Endothelial cell of umbilical vein (primary cell): ENCODE data around the gene HTRA3. TPM values are rescaled to one million over a fixed set of nuclear protein-coding genes. Genes with fewer than 3 reads are reported as not detected.

Experiments used
- BruUV-seq: library from RNA; stranded (reverse); fragments of 400-500 nt; replicated peaks from 2 replicates; lab custom pipeline; 2021; lab: Mats Ljungman, UMichigan
- CTCF ChIA-PET: fragments of 300-600, 350-600 bp; sonication (Branson Sonifier 250); formaldehyde crosslinking; loops from one replicate; lab custom pipeline; 2021; ENCODE audit warnings: antibody characterized with exemption, inconsistent platforms; lab: Charles Lee
- POLR2A ChIA-PET: fragments of 300-600, 350-600 bp; sonication (Branson Sonifier 250); formaldehyde crosslinking; loops from one replicate; lab custom pipeline; 2021; ENCODE audit warnings: antibody characterized with exemption, inconsistent platforms; lab: Charles Lee
- DNase-seq: peaks from one replicate; pipeline ENCODE4 v3.0.0-alpha.2; 2011; ENCODE audit warnings: low read depth, low spot score
- FAIRE-seq: peaks from 2 replicates; lab custom pipeline; 2011; peaks lifted over from hg19 to GRCh38; lab: Jason Lieb, UNC
- H2AFZ ChIP-seq: 2 replicates; pipeline ENCODE4 v1.6.0; 2012; ENCODE audit warnings: low read depth, low read length, control low read depth, inconsistent platforms
- H3K27ac ChIP-seq: 2 replicates; pipeline ENCODE4 v1.5.1; 2011; ENCODE audit warnings: low read depth, mild to moderate bottlenecking, control low read depth, low read length, moderate library complexity; ENCODE audit not compliant: insufficient read depth
- H3K27me3 ChIP-seq, 2 experiments: 2 replicates each; pipeline versions ENCODE4 v1.6.0 to v1.6.1; 2011; ENCODE audit warnings: low read length in 2 of 2, mixed read lengths in 1 of 2; ENCODE audit not compliant: control insufficient read depth in 2 of 2, insufficient read depth in 2 of 2
- H3K36me3 ChIP-seq, 2 experiments: 2 replicates in 1 of 2; 3 replicates in 1 of 2; pipeline ENCODE4 v1.5.1; 2011; ENCODE audit warnings: low read length in 2 of 2, mild to moderate bottlenecking in 1 of 2, moderate library complexity in 1 of 2; ENCODE audit not compliant: control insufficient read depth in 2 of 2, insufficient read depth in 2 of 2; ENCODE audit errors: extremely low read depth in 1 of 2
- H3K4me1 ChIP-seq: 3 replicates; pipeline ENCODE4 v1.5.1; 2011; ENCODE audit warnings: mild to moderate bottlenecking, low read length; ENCODE audit not compliant: control insufficient read depth, insufficient read depth; ENCODE audit errors: extremely low read depth
- H3K4me2 ChIP-seq: 2 replicates; pipeline ENCODE4 v1.6.1; 2011; ENCODE audit warnings: low read length, control low read depth, mixed read lengths; ENCODE audit not compliant: insufficient read depth
- H3K4me3 ChIP-seq, 3 experiments: fragments of 200-600 bp in 1 of 3; sonication (generic), shearing (Covaris generic) in 1 of 3; replicated peaks in 1 of 3; 2 replicates each; pipeline ENCODE4 v1.5.1; 2011 to 2016; ENCODE audit warnings: control low read depth in 3 of 3, low read length in 3 of 3, mild to moderate bottlenecking in 2 of 3, inconsistent platforms in 1 of 3, low read depth in 1 of 3, moderate library complexity in 1 of 3; ENCODE audit not compliant: insufficient read depth in 1 of 3
- H3K79me2 ChIP-seq: 2 replicates; pipeline ENCODE4 v1.6.0; 2012; ENCODE audit warnings: low read length, inconsistent platforms; ENCODE audit not compliant: control insufficient read depth, insufficient read depth
- H3K9ac ChIP-seq: replicated peaks from 2 replicates; pipeline ENCODE3; 2011; ENCODE audit warnings: low read length, control low read depth; ENCODE audit not compliant: insufficient read depth; ENCODE audit errors: extremely low read depth
- H3K9me1 ChIP-seq: replicated peaks from 3 replicates; pipeline ENCODE4 v1.6.0; 2011; ENCODE audit warnings: mild to moderate bottlenecking, low read length; ENCODE audit not compliant: control insufficient read depth, insufficient read depth; ENCODE audit errors: extremely low read depth
- H3K9me3 ChIP-seq: replicated peaks from 2 replicates; pipeline ENCODE4 v1.5.1; 2012; ENCODE audit warnings: low read length, inconsistent platforms; ENCODE audit not compliant: control insufficient read depth, insufficient read depth
- H4K20me1 ChIP-seq: replicated peaks from 2 replicates; pipeline ENCODE3; 2011; ENCODE audit warnings: mild to moderate bottlenecking, low read length; ENCODE audit not compliant: control insufficient read depth, insufficient read depth; ENCODE audit errors: extremely low read depth
- EZH2 ChIP-seq: IDR thresholded peaks from 2 replicates; pipeline ENCODE4 v1.6.1; 2012; ENCODE audit warnings: borderline replicate concordance, low read depth, mild to moderate bottlenecking, moderate library complexity, low read length, inconsistent platforms; ENCODE audit not compliant: severe bottlenecking
- FOS ChIP-seq: IDR thresholded peaks from 2 replicates; pipeline ENCODE4 v1.6.1; 2011; ENCODE audit warnings: mild to moderate bottlenecking, low read length, moderate library complexity, borderline replicate concordance; ENCODE audit not compliant: insufficient read depth
- GATA2 ChIP-seq: IDR thresholded peaks from 2 replicates; pipeline ENCODE4 v1.7.0; 2011; ENCODE audit warnings: low read depth, mild to moderate bottlenecking, moderate library complexity, mixed read lengths, low read length; ENCODE audit not compliant: insufficient read length, insufficient read depth
- JUN ChIP-seq: IDR thresholded peaks from 2 replicates; pipeline ENCODE4 v1.6.1; 2011; ENCODE audit warnings: borderline replicate concordance, low read depth; ENCODE audit not compliant: insufficient read length, insufficient read depth
- MYC ChIP-seq: IDR thresholded peaks from one replicate; pipeline ENCODE4 v1.6.1; 2011; ENCODE audit warnings: mild to moderate bottlenecking, low read depth, low read length
- POLR2A ChIP-seq: IDR thresholded peaks from 2 replicates; pipeline ENCODE4 v1.6.1; 2012; ENCODE audit warnings: low read depth, mild to moderate bottlenecking, control low read depth, low read length
- POLR2AphosphoS5 ChIP-seq: IDR thresholded peaks from 2 replicates; pipeline ENCODE4 v1.6.1; 2012; ENCODE audit warnings: low read depth, mild to moderate bottlenecking, control low read depth, low read length, moderate library complexity; ENCODE audit not compliant: insufficient read depth
- dilution Hi-C: fragments of 300-500 bp; cut with MboI; formaldehyde crosslinking; loops from one replicate; pipeline ENCODE4 v1.15.0; 2019; ENCODE audit warnings: low sequenced_read_pairs; ENCODE audit not compliant: extremely low pct_ligation_motif_present
- intact Hi-C: fragments of 100-400 bp; cut with micrococcal nuclease; formaldehyde crosslinking; loops from one replicate; pipeline ENCODE4 v1.10.0; 2022
- polyA plus RNA-seq, 4 experiments: library from polyadenylated mRNA; depleted of rRNA in 3 of 4; stranded (reverse) in 3 of 4; unstranded in 1 of 4; fragments of >200 nt; gene quantifications; 2 replicates each; pipeline versions ENCODE4 v1.2.1 to v1.2.3, GENCODE V29; 2011 to 2012; ENCODE audit warnings: missing spikeins in 1 of 4
- total RNA-seq: library from RNA; stranded (reverse); gene quantifications from 2 replicates; pipeline ENCODE4 v1.2.3, GENCODE V29; 2021
- TF ChIP-seq, protein P1 (sequence below), 2 donors: IDR thresholded peaks; 1 replicate in 1 of 2; 2 replicates in 1 of 2; pipeline ENCODE4 v1.5.1; 2011; ENCODE audit warnings: low read length in 2 of 2, mild to moderate bottlenecking in 2 of 2, moderate library complexity in 2 of 2, control low read depth in 1 of 2, inconsistent platforms in 1 of 2, low read depth in 1 of 2; ENCODE audit not compliant: insufficient read depth in 1 of 2; ENCODE audit errors: extremely low read depth in 1 of 2
- TF ChIP-seq, protein P2 (sequence below): IDR thresholded peaks from 2 replicates; pipeline ENCODE4 v1.6.1; 2011; ENCODE audit not compliant: insufficient read depth, insufficient read length

HTRA3 gene
- total and polyA plus RNA-seq, 2 donors (not counting 3 experiments of a cell fraction or from before 2014, with no cell fraction given), result 9.0 to 12.0 TPM

DNA sequence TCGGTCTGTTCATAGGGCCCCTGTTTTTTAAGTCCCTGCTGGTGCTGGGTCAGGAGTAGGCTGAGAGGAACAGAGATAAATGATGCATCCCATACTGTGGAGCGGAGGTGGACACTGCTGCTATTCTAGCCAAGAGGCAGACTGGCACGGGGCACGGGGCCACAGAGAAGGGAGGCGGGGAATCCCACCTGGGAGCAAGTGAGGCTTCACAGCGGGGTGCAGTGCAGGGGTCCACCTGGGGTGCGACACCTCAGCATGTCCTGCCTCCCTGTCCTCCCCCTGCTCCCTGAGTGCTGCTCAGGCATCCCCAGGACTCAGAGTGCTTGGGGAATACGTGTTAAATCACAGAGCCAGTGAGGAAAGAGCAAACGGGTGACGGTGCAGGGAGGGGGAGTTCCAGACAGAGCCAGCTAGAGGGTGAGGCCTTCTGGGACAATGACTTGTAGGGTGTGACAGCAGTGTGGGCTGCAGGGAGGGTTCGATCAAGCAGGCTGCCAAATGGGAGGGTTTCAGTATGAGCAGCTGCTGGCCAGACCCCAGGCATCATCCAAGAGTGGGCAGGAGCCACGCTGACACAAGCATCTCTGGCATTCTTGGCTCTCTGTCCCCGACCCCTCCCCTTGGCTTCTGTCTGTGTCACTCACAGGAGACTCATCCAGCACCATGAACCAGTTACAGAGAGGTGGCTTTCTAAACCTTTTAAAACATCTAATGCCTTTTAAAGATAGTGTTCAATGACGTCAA lies 13.7 kb upstream of the HTRA3 start:
- FAIRE-seq (no peak), DNase-seq (no peak)
- ChIA-PET CTCF (no interaction called here), POLR2A (no interaction called here)
- Histone ChIP-seq H3K9me1 (no peaks in the 10 kb centered on the region), H3K79me2 (no peaks in the 10 kb centered on the region), H4K20me1 (no peaks in the 10 kb centered on the region), H3K4me2 (no peak overlapping the region), H2AFZ (no peak overlapping the region), H3K4me3 (no peak overlapping the region), H3K36me3 (no peaks in the 10 kb centered on the region), H3K4me1 (no peaks in the 10 kb centered on the region), H3K27me3 (peaks cover 0 to 3% of the 10 kb centered on the region in 2 experiments), H3K9ac (no peak overlapping the region), H3K27ac (no peak overlapping the region), H3K9me3 (no peaks in the 10 kb centered on the region)
- dilution Hi-C loops (no loop called here), intact Hi-C loops (no loop called here)
- TF ChIP-seq, protein P1, sequence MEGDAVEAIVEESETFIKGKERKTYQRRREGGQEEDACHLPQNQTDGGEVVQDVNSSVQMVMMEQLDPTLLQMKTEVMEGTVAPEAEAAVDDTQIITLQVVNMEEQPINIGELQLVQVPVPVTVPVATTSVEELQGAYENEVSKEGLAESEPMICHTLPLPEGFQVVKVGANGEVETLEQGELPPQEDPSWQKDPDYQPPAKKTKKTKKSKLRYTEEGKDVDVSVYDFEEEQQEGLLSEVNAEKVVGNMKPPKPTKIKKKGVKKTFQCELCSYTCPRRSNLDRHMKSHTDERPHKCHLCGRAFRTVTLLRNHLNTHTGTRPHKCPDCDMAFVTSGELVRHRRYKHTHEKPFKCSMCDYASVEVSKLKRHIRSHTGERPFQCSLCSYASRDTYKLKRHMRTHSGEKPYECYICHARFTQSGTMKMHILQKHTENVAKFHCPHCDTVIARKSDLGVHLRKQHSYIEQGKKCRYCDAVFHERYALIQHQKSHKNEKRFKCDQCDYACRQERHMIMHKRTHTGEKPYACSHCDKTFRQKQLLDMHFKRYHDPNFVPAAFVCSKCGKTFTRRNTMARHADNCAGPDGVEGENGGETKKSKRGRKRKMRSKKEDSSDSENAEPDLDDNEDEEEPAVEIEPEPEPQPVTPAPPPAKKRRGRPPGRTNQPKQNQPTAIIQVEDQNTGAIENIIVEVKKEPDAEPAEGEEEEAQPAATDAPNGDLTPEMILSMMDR (IDR thresholded peaks at IDR 0.05; ENCODE audit: extremely low read depth in 1 of 2, insufficient read depth in 1 of 2, low read depth in 1 of 2, low read length in 2 of 2), result no peak
- TF ChIP-seq POLR2AphosphoS5 (no peak), EZH2 (no peak), MYC (no peak), POLR2A (no peak), JUN (no peak), GATA2 (no peak), FOS (no peak)
- TF ChIP-seq, protein P2, sequence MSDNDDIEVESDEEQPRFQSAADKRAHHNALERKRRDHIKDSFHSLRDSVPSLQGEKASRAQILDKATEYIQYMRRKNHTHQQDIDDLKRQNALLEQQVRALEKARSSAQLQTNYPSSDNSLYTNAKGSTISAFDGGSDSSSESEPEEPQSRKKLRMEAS, result no peak
- no TSS peak for BruUV-seq
